ENCODE results near the gene GAL3ST3.
"Not testable (repeated sequence)": the region's sequence is repeated elsewhere in the genome, so short reads cannot be mapped to it uniquely, and the experiment has no call there.

Gene GAL3ST3

DNA sequence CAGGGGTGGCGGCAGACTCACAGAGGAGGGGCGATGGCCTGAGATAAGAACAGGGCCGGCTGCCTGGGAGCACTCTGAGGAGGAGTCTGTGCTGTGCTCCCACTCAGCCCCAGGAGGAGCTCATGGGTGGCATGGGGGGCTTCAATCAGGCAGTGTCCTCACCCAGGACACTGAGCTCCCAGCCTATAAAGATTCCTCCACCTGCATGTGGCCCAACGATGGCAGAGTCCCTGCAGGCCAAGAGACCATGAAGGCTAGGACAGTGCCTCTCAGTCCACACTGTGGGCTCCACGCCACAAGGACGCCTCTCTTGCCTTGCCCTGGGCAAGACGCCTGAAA is 35.2 kb downstream of the GAL3ST3 start:
- DNase-seq (ENCODE audit: low read depth in 3 of 3, low spot score in 1 of 3): no peak

- DNase-seq (ENCODE audit: low read depth in 3 of 3, low spot score in 1 of 3): no peak
Measured at GRCh38 chr11:66012946-66013761, 35.8 kb downstream of the GAL3ST3 start.

- DNase-seq (ENCODE audit: low read depth in 3 of 3, low spot score in 1 of 3): no peak
Measured at GRCh38 chr11:66012371-66012945, 36.5 kb downstream of the GAL3ST3 start.

DNA sequence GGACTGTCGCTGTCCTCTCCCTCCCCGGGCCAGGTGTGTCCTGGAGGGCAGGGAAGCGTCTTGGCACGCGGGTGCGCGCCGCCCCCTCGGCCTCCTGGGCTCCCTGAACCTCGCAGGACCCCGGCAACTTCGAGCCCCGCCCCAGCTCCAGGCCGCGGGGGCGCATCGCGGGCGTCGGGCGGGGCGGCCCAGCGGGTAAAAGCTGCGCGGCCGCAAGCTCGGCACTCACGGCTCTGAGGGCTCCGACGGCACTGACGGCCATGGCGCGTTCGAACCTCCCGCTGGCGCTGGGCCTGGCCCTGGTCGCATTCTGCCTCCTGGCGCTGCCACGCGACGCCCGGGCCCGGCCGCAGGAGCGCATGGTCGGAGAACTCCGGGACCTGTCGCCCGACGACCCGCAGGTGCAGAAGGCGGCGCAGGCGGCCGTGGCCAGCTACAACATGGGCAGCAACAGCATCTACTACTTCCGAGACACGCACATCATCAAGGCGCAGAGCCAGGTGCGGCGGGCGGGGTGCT is 37.1 kb downstream of the GAL3ST3 start, which contains the start of gene CST6:
TSS of gene CST6 (plus strand) at position 224 of the 519 bp plus-strand sequence. CDS start at position 261, 37 bp downstream.
- no peak for DNase-seq (ENCODE audit: low read depth in 3 of 3, low spot score in 1 of 3)

DNA sequence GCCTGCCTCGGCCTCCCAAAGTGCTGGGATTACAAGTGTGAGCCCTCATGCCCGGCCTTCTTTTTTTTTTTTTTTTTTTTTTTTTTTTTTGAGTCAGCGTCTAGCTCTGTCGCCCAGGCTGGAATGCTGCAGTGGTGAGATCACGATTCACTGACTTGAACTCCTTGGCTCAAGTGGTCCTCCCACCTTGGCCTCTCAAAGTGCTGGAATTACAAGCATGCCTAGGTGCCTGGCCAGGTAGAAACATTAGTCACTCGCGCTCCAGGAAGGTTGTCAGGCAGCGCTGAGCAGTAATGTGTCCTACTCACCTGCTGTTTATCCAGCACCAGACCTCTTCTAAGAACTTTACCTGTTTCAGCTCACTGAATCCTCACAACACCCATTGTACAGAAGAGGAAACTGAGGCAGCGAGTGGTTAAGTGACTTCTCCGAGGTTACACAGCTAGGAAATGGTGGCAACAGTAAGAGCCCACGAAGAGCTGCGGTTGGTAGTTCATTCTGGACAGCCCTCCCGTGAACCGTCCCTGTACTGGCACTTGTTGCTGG is 37.6 kb downstream of the GAL3ST3 start:
- no peak for DNase-seq (ENCODE audit: low read depth in 3 of 3, low spot score in 1 of 3)

DNA sequence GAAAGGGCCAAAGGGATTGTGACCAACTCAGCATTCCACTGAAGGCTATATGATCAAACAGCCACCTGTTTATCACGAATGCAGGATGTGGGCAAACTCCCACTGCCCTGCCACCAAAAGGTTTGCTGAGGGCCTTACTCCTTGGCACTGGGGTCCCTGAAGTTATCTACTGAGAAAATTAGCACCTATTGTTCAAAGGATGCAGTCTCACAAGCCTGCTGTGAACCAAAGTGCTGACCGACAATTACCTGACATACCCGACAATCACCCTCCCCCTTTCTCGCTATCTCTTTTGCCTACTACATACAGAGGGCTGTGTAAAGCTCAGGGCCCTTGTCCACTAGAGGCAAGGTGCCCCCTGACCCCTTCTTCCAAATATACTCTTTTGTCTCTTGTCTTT is 38.9 kb downstream of the GAL3ST3 start:
- not testable (repeated sequence) for DNase-seq (ENCODE audit: low read depth in 3 of 3, low spot score in 1 of 3)

- no peak for DNase-seq (ENCODE audit: low read depth in 3 of 3, low spot score in 1 of 3)
Measured at GRCh38 chr11:66008468-66009101, 40.4 kb downstream of the GAL3ST3 start.

- DNase-seq (ENCODE audit: low read depth in 3 of 3, low spot score in 1 of 3): no peak
Measured at GRCh38 chr11:66008095-66008467, 40.9 kb downstream of the GAL3ST3 start.

DNA sequence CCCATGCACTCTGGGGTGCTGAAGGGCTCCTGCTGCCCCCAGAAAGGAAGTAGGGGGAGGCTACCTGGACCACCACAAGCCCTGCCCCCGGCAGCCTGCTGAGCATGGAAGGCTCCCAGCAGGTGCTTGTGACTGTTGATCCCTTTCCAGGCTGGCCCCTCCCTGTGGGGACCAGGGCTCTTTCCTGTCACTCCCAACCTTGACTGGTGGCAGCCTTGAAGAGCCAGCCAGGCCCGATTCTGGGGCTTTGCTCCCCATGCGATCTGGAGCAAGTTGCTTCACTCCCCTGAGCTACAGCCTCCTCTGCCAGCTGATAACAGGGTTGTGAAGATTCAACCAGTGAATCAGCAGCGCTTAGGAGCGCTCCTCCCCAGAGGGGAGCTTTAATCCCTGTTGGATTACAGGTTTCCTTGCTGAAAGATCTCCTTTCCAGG is 41.7 kb downstream of the GAL3ST3 start:
- no peak for DNase-seq (ENCODE audit: low read depth in 3 of 3, low spot score in 1 of 3)

DNA sequence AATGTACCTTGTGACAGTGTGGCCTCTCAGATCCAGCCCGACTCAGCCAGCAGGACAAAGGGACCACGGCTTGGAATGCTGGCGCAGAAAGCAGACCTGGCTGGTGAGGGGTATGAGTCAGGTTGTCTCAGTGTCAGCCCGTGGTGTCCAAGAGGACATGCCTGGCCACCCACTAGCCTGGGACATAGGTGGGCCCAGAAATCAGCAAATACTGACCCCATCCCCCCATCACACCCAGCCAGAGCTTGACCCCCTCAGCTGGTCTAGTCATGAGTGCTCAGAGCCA is 42.1 kb downstream of the GAL3ST3 start:
- no peak for DNase-seq (ENCODE audit: low read depth in 3 of 3, low spot score in 1 of 3)

GRCh38 chr11:66006134-66006890 is 42.6 kb downstream of the GAL3ST3 start:
- no peak for DNase-seq (ENCODE audit: low read depth in 3 of 3, low spot score in 1 of 3)

DNA sequence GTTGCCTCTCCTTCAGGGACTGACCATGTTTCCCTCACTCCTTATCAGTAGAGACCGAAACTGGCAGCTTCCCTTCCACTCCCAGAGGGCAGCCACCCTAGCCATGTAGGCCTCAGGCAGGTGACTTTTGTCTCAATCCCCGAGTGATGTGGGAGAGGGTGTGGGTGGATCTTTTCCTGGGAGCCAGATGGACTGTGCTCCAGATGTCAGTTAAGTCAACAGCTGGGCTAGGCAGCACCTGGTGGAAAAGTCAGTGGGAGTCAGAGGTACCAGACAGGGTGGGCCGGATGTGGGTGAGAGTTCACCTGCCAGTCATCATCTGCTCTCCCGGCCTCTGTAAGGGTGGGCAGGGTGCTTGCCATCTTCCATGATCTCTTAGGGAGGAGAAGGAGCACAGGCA is 44.8 kb downstream of the GAL3ST3 start:
- DNase-seq (ENCODE audit: low read depth in 3 of 3, low spot score in 1 of 3): no peak

DNA sequence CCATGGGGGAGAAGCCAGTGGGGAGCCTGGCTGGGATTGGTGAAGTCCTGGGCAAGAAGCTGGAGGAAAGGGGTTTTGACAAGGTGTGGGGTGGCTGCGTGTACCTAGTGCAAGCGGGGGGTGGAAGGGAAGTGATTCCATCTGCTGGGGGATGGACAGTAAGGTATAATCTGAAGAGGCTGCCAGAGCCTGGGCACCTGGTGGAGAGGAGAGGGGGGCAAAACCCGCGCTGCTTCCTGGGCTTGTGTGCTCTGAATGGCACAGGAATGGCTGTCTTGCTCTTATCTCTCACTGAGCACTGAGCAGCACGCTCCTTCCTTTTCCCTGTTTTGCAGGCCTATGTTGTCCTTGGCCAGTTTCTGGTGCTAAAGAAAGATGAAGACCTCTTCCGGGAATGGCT is 45.7 kb downstream of the GAL3ST3 start:
- no peak for DNase-seq (ENCODE audit: low read depth in 3 of 3, low spot score in 1 of 3)

DNA sequence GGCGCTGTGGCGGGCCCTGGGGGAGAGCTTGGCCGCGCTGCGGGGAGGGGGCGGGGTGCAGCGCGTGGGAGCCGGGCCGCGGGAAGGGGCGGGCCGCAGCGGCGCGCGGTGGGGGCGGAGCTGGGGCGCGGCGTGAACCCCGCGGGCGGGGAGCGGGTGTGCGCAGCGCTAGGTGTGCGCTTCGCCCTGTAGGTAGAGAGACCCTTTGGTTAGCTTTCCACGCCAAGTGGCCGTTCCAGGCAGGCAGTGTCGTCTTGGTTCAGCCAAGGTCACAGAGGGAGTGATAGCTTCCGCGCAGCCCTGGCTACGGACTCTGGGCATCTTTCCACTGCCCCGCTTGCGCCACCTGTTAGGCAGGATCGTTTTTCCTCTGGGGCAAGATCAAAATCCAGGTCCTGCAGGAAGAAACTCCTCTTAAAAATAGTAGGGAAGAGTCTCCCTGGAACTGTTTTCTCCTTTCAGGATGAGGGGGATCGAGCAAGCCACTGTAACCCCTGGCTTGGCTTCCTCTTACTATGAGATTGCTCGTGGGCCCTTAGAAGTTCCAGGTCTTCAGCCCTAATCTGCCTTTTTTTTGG is 46.2 kb downstream of the GAL3ST3 start:
- DNase-seq (ENCODE audit: low read depth in 3 of 3, low spot score in 1 of 3): no peak

DNA sequence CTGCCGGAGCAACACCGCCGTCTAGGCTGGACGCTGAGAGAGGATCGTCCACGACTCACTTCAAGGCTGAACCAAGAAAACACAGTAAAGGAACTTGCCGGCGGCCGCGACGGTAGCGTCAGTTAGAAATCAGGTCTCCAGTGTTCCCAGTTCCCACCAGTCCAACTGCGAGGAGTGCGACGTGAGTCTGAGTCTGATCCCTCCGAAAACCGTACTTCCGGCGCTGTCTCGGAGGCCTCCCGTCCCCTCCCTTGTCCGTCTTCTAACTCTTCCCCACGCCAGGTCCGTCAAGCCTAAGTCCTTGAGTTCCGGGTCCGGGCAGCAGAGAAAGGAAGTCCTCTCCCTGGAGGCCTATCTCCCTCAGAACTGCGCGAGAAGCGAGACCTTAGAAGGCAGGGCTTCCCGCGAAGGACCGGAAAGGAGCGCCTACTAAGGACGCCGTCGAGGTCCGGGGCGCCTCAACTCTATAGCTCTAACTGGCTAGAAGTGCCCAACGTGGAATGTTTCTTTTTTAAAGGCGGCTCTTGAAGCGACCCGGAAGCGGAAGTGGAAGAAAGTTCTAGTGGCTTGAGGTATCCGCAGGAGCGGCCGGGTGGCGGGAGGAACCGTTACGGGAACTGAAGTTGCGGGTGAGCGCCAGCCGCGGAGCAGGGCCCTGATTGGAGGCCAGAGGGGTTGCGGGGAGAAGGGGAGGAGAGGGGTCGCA is 46.9 kb downstream of the GAL3ST3 start, which contains the start of the genes BANF1 and EIF1AD:
TSS of gene BANF1 (plus strand) at position 562 of the 706 bp plus-strand sequence. CDS start 748 bp downstream, outside the sequence.
TSS of gene EIF1AD (minus strand) at position 216 of the 706 bp plus-strand sequence. CDS start 1,768 bp downstream, outside the sequence.
- peak; percentile 76 to 80 (median 76) for DNase-seq (ENCODE audit: low read depth in 3 of 3, low spot score in 1 of 3)

DNA sequence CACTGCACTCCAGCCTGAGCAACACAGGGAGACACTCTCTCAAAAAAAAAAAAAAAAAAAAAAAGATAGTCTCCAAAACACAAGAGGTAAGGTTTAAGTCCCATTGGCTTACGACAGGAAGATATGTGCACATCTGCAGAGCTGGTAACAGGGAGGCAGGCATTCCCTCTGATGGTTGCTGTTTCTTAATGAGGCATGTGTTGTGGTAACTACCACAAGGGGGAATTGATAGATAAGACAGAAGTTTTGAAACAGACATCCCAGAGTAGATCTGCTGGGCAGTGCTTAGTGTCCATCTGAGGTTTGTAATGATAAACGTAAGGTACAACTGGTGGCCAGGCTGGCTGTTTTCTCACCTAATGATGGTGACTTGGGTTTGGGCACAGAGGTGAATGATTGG is 51.7 kb downstream of the GAL3ST3 start:
- no peak for DNase-seq (ENCODE audit: low read depth in 3 of 3, low spot score in 1 of 3)

DNA sequence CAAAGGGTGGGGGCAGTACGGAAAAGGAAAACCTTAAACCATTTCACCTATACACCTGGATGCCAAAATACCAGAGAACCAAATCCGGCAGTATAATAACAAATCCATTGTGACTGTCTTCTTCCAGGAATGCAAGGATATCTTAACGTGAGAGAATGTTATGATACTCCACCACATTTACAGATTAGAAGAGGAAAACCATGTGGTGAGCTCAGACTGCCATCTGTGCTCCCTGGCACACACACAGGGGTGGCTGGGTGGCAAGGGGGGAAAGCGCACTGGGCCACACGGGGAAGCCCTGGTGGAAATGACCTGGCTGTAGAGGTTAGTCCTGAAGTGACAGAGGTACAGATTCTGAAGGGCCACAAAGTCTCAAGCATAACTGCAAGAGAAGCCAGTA is 56.9 kb downstream of the GAL3ST3 start:
- no peak for DNase-seq (ENCODE audit: low read depth in 3 of 3, low spot score in 1 of 3)
